Hepatocyte (in vitro differentiated cells): ENCODE data around the gene EIF3L. TPM values are rescaled to one million over a fixed set of nuclear protein-coding genes. Genes with fewer than 3 reads are reported as not detected.

Experiments
- DNase-seq: peaks from one replicate; pipeline ENCODE4 v3.0.0-alpha.2; 2016; ENCODE audit warnings: low spot score
- H2AFZ ChIP-seq: fragments of 200-600 bp; sonication (generic); 2 replicates; pipeline ENCODE4 v1.6.0; 2016; ENCODE audit warnings: antibody characterized with exemption, mild to moderate bottlenecking
- H3K27ac ChIP-seq: fragments of 200-600 bp; sonication (generic); 2 replicates; pipeline ENCODE4 v1.5.1; 2016; ENCODE audit warnings: mild to moderate bottlenecking
- H3K27me3 ChIP-seq: fragments of 200-600 bp; sonication (generic); 2 replicates; pipeline ENCODE4 v1.6.1; 2016
- H3K36me3 ChIP-seq: fragments of 200-600 bp; sonication (generic); replicated peaks from 2 replicates; pipeline ENCODE4 v1.5.1; 2016; ENCODE audit warnings: low read depth; ENCODE audit not compliant: insufficient read depth
- H3K4me1 ChIP-seq: fragments of 200-600 bp; sonication (generic); 2 replicates; pipeline ENCODE4 v1.5.1; 2016; ENCODE audit warnings: mild to moderate bottlenecking, moderate library complexity; ENCODE audit not compliant: insufficient read depth
- H3K4me2 ChIP-seq: fragments of 200-600 bp; sonication (generic); 2 replicates; pipeline ENCODE4 v1.6.0; 2016
- H3K4me3 ChIP-seq: fragments of 200-600 bp; sonication (generic); 2 replicates; pipeline ENCODE4 v1.5.1; 2016; ENCODE audit warnings: mild to moderate bottlenecking
- H3K79me2 ChIP-seq: fragments of 200-600 bp; sonication (generic); 2 replicates; pipeline ENCODE4 v1.6.0; 2017; ENCODE audit warnings: mild to moderate bottlenecking
- H3K9me2 ChIP-seq: fragments of 200-600 bp; sonication (generic); replicated peaks from 2 replicates; pipeline ENCODE4 v1.6.0; 2017; ENCODE audit warnings: mild to moderate bottlenecking; ENCODE audit not compliant: insufficient read depth
- H3K9me3 ChIP-seq: fragments of 200-600 bp; sonication (generic); 2 replicates; pipeline ENCODE4 v1.5.1; 2016; ENCODE audit warnings: low read depth, mild to moderate bottlenecking
- H4K20me1 ChIP-seq: fragments of 200-600 bp; sonication (generic); 2 replicates; pipeline ENCODE4 v1.6.0; 2016; ENCODE audit warnings: mild to moderate bottlenecking; ENCODE audit not compliant: insufficient read depth, poor library complexity, severe bottlenecking
- CTCF ChIP-seq: fragments of 200-600 bp; sonication (generic); IDR thresholded peaks from 2 replicates; pipeline ENCODE4 v1.5.1; 2016; ENCODE audit warnings: antibody characterized with exemption, mild to moderate bottlenecking; ENCODE audit not compliant: poor library complexity
- EZH2 ChIP-seq: fragments of 200-600 bp; sonication (generic); IDR thresholded peaks from 2 replicates; pipeline ENCODE4 v1.6.1; 2016; ENCODE audit warnings: antibody characterized with exemption, mild to moderate bottlenecking, borderline replicate concordance
- EZH2phosphoT487 ChIP-seq: fragments of 200-600 bp; sonication (generic); IDR thresholded peaks from one replicate; pipeline ENCODE4 v1.6.1; 2018; ENCODE audit warnings: antibody characterized with exemption, mild to moderate bottlenecking, low read depth, moderate library complexity; ENCODE audit not compliant: unreplicated experiment, severe bottlenecking
- WGBS: methylation state at CpG from one replicate; pipeline ENCODE4 v1.1.6; 2016; ENCODE audit warnings: low lambda C conversion rate; ENCODE audit errors: missing lambda C conversion rate; 5-methylcytosine and 5-hydroxymethylcytosine counted together
- polyA plus RNA-seq: library from polyadenylated mRNA; unstranded; fragments of >200 nt; fragmentation: Nextera tagmentation; extraction: Ambion mirVana; gene quantifications from 2 replicates; pipeline ENCODE4 v1.2.1, GENCODE V29; 2016
- total RNA-seq: library from RNA; depleted of rRNA; stranded (reverse); fragments of >200 nt; gene quantifications from 2 replicates; pipeline ENCODE4 v1.2.3, GENCODE V29; 2014

EIF3L gene
- total and polyA plus RNA-seq, 2 experiments from 2014 or later, result 172 to 365 TPM

GRCh38 chr22:37848587-37849088 is 581 bp upstream of the EIF3L start:
- H3K4me3 ChIP-seq, result peak overlapping the region; percentile 42
- peak overlapping the region; percentile 62 for H2AFZ ChIP-seq
- no peaks in the 10 kb centered on the region for H3K9me2 ChIP-seq
- TF ChIP-seq EZH2 (no peak), CTCF (no peak), EZH2phosphoT487 (no peak)
- no peak for DNase-seq
- no peaks in the 10 kb centered on the region for H4K20me1 ChIP-seq
- H3K9me3 ChIP-seq, result no peaks in the 10 kb centered on the region
- WGBS, result 37% methylated on average over 27 of the region's 27 CpGs
- H3K4me2 ChIP-seq, result peak overlapping the region; percentile 78
- peaks cover 16% of the 10 kb centered on the region for H3K4me1 ChIP-seq
- H3K27me3 ChIP-seq, result no peaks in the 10 kb centered on the region
- peaks cover 50% of the 10 kb centered on the region for H3K79me2 ChIP-seq
- H3K36me3 ChIP-seq, result peaks cover 3% of the 10 kb centered on the region
- peak overlapping the region; percentile 96 for H3K27ac ChIP-seq

DNA sequence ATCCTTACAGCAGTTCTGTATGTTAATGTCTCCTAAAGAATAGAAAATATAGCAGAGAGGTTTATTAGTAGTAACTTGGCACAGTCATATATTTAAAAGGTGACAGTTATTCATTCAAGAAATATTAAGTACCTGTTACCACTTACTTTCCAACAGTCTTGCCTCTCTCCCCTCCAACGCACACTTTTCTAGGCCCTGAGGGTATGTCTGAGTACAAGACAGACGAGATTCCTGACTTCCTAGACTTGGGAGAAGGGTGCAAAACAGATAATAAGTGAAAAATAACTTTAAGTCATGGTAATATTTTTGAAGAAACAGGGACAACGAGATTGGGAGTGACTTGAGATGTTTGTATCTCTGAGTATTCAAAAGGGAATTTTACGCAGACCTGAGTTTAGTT is 1.6 kb downstream of the EIF3L start:
- 89% methylated on average over 4 of the region's 4 CpGs for WGBS
- peak overlapping the region; percentile 96 for H3K4me2 ChIP-seq
- no peak for TF ChIP-seq EZH2
- no peak for TF ChIP-seq CTCF
- TF ChIP-seq EZH2phosphoT487, result no peak

GRCh38 chr22:37852418-37852817 is 3.2 kb downstream of the EIF3L start:
- peaks cover 16% of the 10 kb centered on the region for H3K4me1 ChIP-seq
- H2AFZ ChIP-seq, result no peak overlapping the region
- no peak overlapping the region for H3K27ac ChIP-seq
- H3K36me3 ChIP-seq, result peaks cover 3% of the 10 kb centered on the region
- no peak overlapping the region for H3K4me3 ChIP-seq
- DNase-seq, result no peak
- no peaks in the 10 kb centered on the region for H3K9me2 ChIP-seq
- H3K4me2 ChIP-seq, result no peak overlapping the region
- no peaks in the 10 kb centered on the region for H3K9me3 ChIP-seq
- no peaks in the 10 kb centered on the region for H4K20me1 ChIP-seq
- no peaks in the 10 kb centered on the region for H3K27me3 ChIP-seq
- TF ChIP-seq CTCF, result no peak
- no peak for TF ChIP-seq EZH2
- no peak for TF ChIP-seq EZH2phosphoT487
- H3K79me2 ChIP-seq, result peaks cover 76% of the 10 kb centered on the region
- 73% methylated on average over 5 of the region's 5 CpGs for WGBS

More for the DNA sequence above, 1.6 kb downstream of the EIF3L start:
- Histone ChIP-seq H4K20me1 (no peaks in the 10 kb centered on the region), H2AFZ (no peak overlapping the region), H3K4me1 (peaks cover 16% of the 10 kb centered on the region), H3K4me3 (no peak overlapping the region), H3K9me3 (no peaks in the 10 kb centered on the region), H3K79me2 (peaks cover 69% of the 10 kb centered on the region), H3K27me3 (no peaks in the 10 kb centered on the region), H3K9me2 (no peaks in the 10 kb centered on the region), H3K27ac (no peak overlapping the region), H3K36me3 (peaks cover 3% of the 10 kb centered on the region)
- DNase-seq, result no peak
